Osteoblast (primary cell): ENCODE measurements around the gene DIS3L2. TPM values are rescaled to one million over a fixed set of nuclear protein-coding genes. Genes with fewer than 3 reads are reported as not detected.
A peak's percentile ranks its signal among the peaks of the same experiment; 100 is the strongest.
"Not testable (repeated sequence)": the region's sequence is repeated elsewhere in the genome, so short reads cannot be mapped to it uniquely, and the experiment has no call there.

Source experiments
- DNase-seq: peaks from one replicate; pipeline ENCODE4 v3.0.0; 2011; ENCODE audit warnings: low spot score, mixed read lengths; ENCODE audit not compliant: insufficient read length; ENCODE audit errors: missing footprints
- H2AFZ ChIP-seq: 2 replicates; pipeline ENCODE4 v1.6.0; 2011; ENCODE audit warnings: mild to moderate bottlenecking, low read length
- H3K27ac ChIP-seq: 2 replicates; pipeline ENCODE4 v1.5.1; 2011; ENCODE audit warnings: mild to moderate bottlenecking, low read depth, low read length, moderate library complexity
- H3K27me3 ChIP-seq: 2 replicates; pipeline ENCODE4 v1.6.0; 2012; ENCODE audit warnings: mild to moderate bottlenecking, control low read depth, inconsistent platforms, low read length, moderate library complexity; ENCODE audit not compliant: insufficient read depth
- H3K36me3 ChIP-seq: 2 replicates; pipeline ENCODE4 v1.5.1; 2011; ENCODE audit warnings: mild to moderate bottlenecking, low read length, control low read depth, moderate library complexity; ENCODE audit not compliant: insufficient read depth
- H3K4me1 ChIP-seq: 2 replicates; pipeline ENCODE4 v1.5.1; 2011; ENCODE audit warnings: mild to moderate bottlenecking, low read length, control low read depth, moderate library complexity; ENCODE audit not compliant: insufficient read depth
- H3K4me2 ChIP-seq: 2 replicates; pipeline ENCODE4 v1.6.0; 2011; ENCODE audit warnings: mild to moderate bottlenecking, low read length; ENCODE audit not compliant: insufficient read depth
- H3K4me3 ChIP-seq: fragments of 200-600 bp; sonication (generic); 3 replicates; pipeline ENCODE4 v1.5.1; 2012; ENCODE audit warnings: mild to moderate bottlenecking, low read length, inconsistent platforms; ENCODE audit not compliant: insufficient read depth
- H3K79me2 ChIP-seq: 2 replicates; pipeline ENCODE4 v1.6.0; 2012; ENCODE audit warnings: mild to moderate bottlenecking, low read length, control low read depth, inconsistent platforms; ENCODE audit not compliant: insufficient read depth
- H3K9me3 ChIP-seq: 2 replicates; pipeline ENCODE4 v1.5.1; 2011; ENCODE audit warnings: low read depth, low read length, control low read depth
- H4K20me1 ChIP-seq: 2 replicates; pipeline ENCODE4 v1.6.0; 2012; ENCODE audit warnings: mild to moderate bottlenecking, low read length, control low read depth; ENCODE audit not compliant: insufficient read depth
- CTCF ChIP-seq: IDR thresholded peaks from 2 replicates; pipeline ENCODE4 v1.5.1; 2011; ENCODE audit warnings: mild to moderate bottlenecking, low read depth, low read length, moderate library complexity; ENCODE audit errors: extremely low read depth
- total RNA-seq: library from RNA; depleted of rRNA; stranded (reverse); fragments of >200 nt; gene quantifications from 2 replicates; pipeline ENCODE4 v1.2.3, GENCODE V29; 2012

Gene DIS3L2
- total RNA-seq, 1 donor: 28.2 TPM

- H3K4me2 ChIP-seq: no peak overlapping the region
- no peak for TF ChIP-seq CTCF
- no peak for DNase-seq
Measured at GRCh38 chr2:232028071-232028470, 66.6 kb downstream of the DIS3L2 start.

DNA sequence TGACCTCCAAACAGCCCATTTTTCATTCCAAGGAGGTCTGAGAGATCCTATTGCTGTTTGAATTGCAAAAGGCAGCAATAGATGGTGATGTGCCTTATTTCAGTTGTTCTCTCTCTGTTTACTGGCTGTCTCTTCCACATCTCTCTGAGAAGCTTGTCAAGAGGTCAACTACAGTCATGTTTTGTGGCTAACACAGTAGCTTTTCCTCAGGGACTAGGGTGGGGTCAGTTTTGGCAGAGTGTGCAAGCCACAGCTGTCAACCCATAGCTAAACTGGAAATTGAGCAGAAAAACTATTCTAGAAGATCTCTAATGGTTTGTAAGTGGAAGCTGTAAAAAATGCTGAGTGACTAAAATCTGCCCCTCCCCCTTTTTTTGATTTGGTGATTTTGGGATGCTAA lies 67.1 kb downstream of the DIS3L2 start:
- no peak overlapping the region for H3K4me2 ChIP-seq
- H3K79me2 ChIP-seq: peaks cover 2% of the 10 kb centered on the region
- no peak for TF ChIP-seq CTCF
- H3K4me3 ChIP-seq: no peak overlapping the region
- no peak for DNase-seq
- peaks cover 10% of the 10 kb centered on the region for H3K4me1 ChIP-seq
- H3K36me3 ChIP-seq: peaks cover 7% of the 10 kb centered on the region
- no peak overlapping the region for H2AFZ ChIP-seq
- no peaks in the 10 kb centered on the region for H3K27me3 ChIP-seq
- H3K9me3 ChIP-seq: no peaks in the 10 kb centered on the region
- H4K20me1 ChIP-seq: peaks cover 20% of the 10 kb centered on the region
- no peak overlapping the region for H3K27ac ChIP-seq

More at GRCh38 chr2:232028071-232028470, 66.6 kb downstream of the DIS3L2 start:
- Histone ChIP-seq H3K4me3 (no peak overlapping the region), H2AFZ (no peak overlapping the region), H3K79me2 (peaks cover 2% of the 10 kb centered on the region), H3K9me3 (no peaks in the 10 kb centered on the region), H3K27me3 (no peaks in the 10 kb centered on the region), H3K36me3 (peaks cover 7% of the 10 kb centered on the region), H3K4me1 (peaks cover 10% of the 10 kb centered on the region), H4K20me1 (peaks cover 20% of the 10 kb centered on the region), H3K27ac (no peak overlapping the region)

DNA sequence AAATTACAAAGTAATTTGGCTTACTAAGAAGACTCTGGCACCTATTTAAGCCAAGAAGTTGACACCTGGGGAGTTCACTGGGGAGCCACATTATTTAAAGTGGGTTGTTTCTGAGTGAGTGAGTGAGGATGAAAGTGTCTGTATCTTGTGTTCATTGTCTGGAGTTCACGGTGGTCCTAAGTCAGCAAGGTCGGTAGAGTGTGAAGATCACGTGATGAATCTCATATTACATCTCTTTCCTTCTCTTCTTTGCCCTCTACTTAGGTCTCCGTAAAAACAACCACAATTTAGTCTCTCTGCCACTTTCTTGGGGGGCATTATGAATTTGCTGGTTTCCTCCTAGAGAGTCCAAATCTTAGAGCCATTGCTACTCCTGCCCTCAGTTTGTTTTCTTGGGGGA lies 67.8 kb downstream of the DIS3L2 start:
- Histone ChIP-seq H3K27ac (no peak overlapping the region), H2AFZ (no peak overlapping the region), H3K4me2 (no peak overlapping the region), H3K36me3 (peaks cover 7% of the 10 kb centered on the region), H3K9me3 (no peaks in the 10 kb centered on the region), H3K27me3 (no peaks in the 10 kb centered on the region), H3K79me2 (peaks cover 2% of the 10 kb centered on the region), H3K4me1 (peaks cover 10% of the 10 kb centered on the region), H4K20me1 (peaks cover 20% of the 10 kb centered on the region), H3K4me3 (no peak overlapping the region)
- TF ChIP-seq CTCF: no peak
- DNase-seq: no peak

GRCh38 chr2:232030229-232030628 lies 68.7 kb downstream of the DIS3L2 start:
- H3K27ac ChIP-seq: no peak overlapping the region
- H3K4me2 ChIP-seq: no peak overlapping the region
- H3K4me1 ChIP-seq: peaks cover 10% of the 10 kb centered on the region
- H3K36me3 ChIP-seq: peaks cover 7% of the 10 kb centered on the region
- H3K79me2 ChIP-seq: peaks cover 2% of the 10 kb centered on the region
- no peak for DNase-seq
- TF ChIP-seq CTCF: peak; percentile 8
- H3K27me3 ChIP-seq: no peaks in the 10 kb centered on the region
- H3K4me3 ChIP-seq: no peak overlapping the region
- peaks cover 20% of the 10 kb centered on the region for H4K20me1 ChIP-seq
- H3K9me3 ChIP-seq: no peaks in the 10 kb centered on the region
- H2AFZ ChIP-seq: no peak overlapping the region

DNA sequence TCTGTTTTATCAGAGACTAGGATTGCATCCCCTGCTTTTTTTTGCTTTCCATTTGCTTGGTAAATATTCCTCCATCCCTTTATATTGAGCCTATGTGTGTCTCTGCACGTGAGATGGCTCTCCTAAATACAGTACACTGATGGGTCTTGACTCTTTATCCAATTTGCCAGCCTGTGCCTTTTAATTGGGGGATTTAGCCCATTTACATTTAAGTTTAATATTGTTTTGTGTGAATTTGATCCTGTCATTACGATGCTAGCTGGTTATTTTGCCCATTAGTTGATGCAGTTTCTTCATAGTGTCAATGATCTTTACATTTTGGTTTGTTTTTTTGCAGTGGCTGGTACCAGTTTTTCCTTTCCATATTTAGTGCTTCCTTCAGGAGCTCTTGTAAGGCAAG lies 73.8 kb downstream of the DIS3L2 start:
- H2AFZ ChIP-seq, H3K4me1 ChIP-seq, H3K4me3 ChIP-seq, H3K27me3 ChIP-seq, H3K27ac ChIP-seq, H3K36me3 ChIP-seq, H3K9me3 ChIP-seq, H3K79me2 ChIP-seq, H3K4me2 ChIP-seq, DNase-seq: not testable (repeated sequence)
- H4K20me1 ChIP-seq: peaks cover 12% of the 10 kb centered on the region

GRCh38 chr2:232036876-232037275 lies 75.4 kb downstream of the DIS3L2 start:
- H3K4me1 ChIP-seq, H3K4me2 ChIP-seq, H3K79me2 ChIP-seq, H3K27me3 ChIP-seq, DNase-seq, H3K4me3 ChIP-seq, H2AFZ ChIP-seq, H3K27ac ChIP-seq, H3K36me3 ChIP-seq, H3K9me3 ChIP-seq: not testable (repeated sequence)
- peaks cover 12% of the 10 kb centered on the region for H4K20me1 ChIP-seq
